HepG2 (cell line): ENCODE results near the gene LRP5. TPM values are rescaled to one million over a fixed set of nuclear protein-coding genes. Genes with fewer than 3 reads are reported as not detected.
A peak's percentile ranks its signal among the peaks of the same experiment; 100 is the strongest.

ENCODE experiments used
- CBX5 ChIP-seq: sonication (generic); formaldehyde crosslinking; IDR thresholded peaks from 2 replicates; pipeline ENCODE4 v1.4.0; 2020; ENCODE audit warnings: missing genetic modification reagents, borderline replicate concordance
- CENPT ChIP-seq: sonication (generic); formaldehyde crosslinking; IDR thresholded peaks from 2 replicates; pipeline ENCODE4 v1.8.0; 2022; ENCODE audit warnings: low read depth, mild to moderate bottlenecking, moderate library complexity, missing genetic modification reagents
- CENPX ChIP-seq: sonication (generic); formaldehyde crosslinking; IDR thresholded peaks from 2 replicates; pipeline ENCODE4 v1.9.0; 2021; ENCODE audit warnings: mild to moderate bottlenecking, missing genetic modification reagents, moderate library complexity
- DNMT3B ChIP-seq: conservative IDR thresholded peaks from 2 replicates; pipeline ENCODE4 v1.6.1; 2016; ENCODE audit warnings: missing biosample characterization, control low read depth
- EHMT2 ChIP-seq: fragments of 200-600 bp; sonication (generic); IDR thresholded peaks from 2 replicates; pipeline ENCODE4 v1.7.0; 2017; ENCODE audit warnings: antibody characterized with exemption, low read depth, low read length, borderline replicate concordance
- FOXK1 ChIP-seq: sonication (generic); formaldehyde crosslinking; IDR thresholded peaks from 2 replicates; pipeline ENCODE4 v1.4.0; 2020; ENCODE audit warnings: low read depth, missing genetic modification reagents, borderline replicate concordance
- HDAC2 ChIP-seq: sonication (generic); formaldehyde crosslinking; IDR thresholded peaks from 2 replicates; pipeline ENCODE4 v1.4.0; 2020; ENCODE audit warnings: missing genetic modification reagents
- HNF4A ChIP-seq: sonication (generic); formaldehyde crosslinking; IDR thresholded peaks from 2 replicates; pipeline ENCODE4 v1.4.0; 2020; ENCODE audit warnings: missing genetic modification reagents
- ISX ChIP-seq: sonication (generic); formaldehyde crosslinking; conservative IDR thresholded peaks from 2 replicates; pipeline ENCODE4 v1.5.0; 2020; ENCODE audit warnings: missing genetic modification reagents
- LCORL ChIP-seq, 2 experiments: fragments of 450-650 bp in 1 of 2; sonication (generic) in 1 of 2; formaldehyde crosslinking in 1 of 2; IDR thresholded peaks; 2 replicates each; pipeline versions ENCODE4 v1.5.0 to v1.6.1; 2017 to 2020; ENCODE audit warnings: antibody characterized with exemption in 1 of 2, missing genetic modification reagents in 1 of 2
- MEIS2 ChIP-seq: sonication (generic); formaldehyde crosslinking; IDR thresholded peaks from 2 replicates; pipeline ENCODE4 v1.9.0; 2021; ENCODE audit warnings: mild to moderate bottlenecking, missing genetic modification reagents
- PHF20 ChIP-seq: sonication (generic); formaldehyde crosslinking; IDR thresholded peaks from 2 replicates; pipeline ENCODE4 v1.5.0; 2020; ENCODE audit warnings: mild to moderate bottlenecking, missing genetic modification reagents
- PPARG ChIP-seq: conservative IDR thresholded peaks from 2 replicates; pipeline ENCODE4 v1.6.1; 2016; ENCODE audit warnings: missing biosample characterization, missing genetic modification reagents
- TBX2 ChIP-seq: sonication (generic); formaldehyde crosslinking; IDR thresholded peaks from 2 replicates; pipeline ENCODE4 v1.5.0; 2020; ENCODE audit warnings: missing genetic modification reagents, mild to moderate bottlenecking, borderline replicate concordance
- THAP11 ChIP-seq: IDR thresholded peaks from 2 replicates; pipeline ENCODE4 v1.6.1; 2016; ENCODE audit warnings: missing biosample characterization, missing genetic modification reagents
- XRCC5 ChIP-seq: fragments of 200-400 bp; formaldehyde crosslinking; optimal IDR thresholded peaks from 2 replicates; pipeline ENCODE3; 2017; ENCODE audit warnings: mild to moderate bottlenecking, low read length
- ZFX ChIP-seq: sonication (generic); formaldehyde crosslinking; IDR thresholded peaks from 2 replicates; pipeline ENCODE4 v1.4.0; 2020; ENCODE audit warnings: mild to moderate bottlenecking, low read depth, missing genetic modification reagents, moderate library complexity
- ZKSCAN5 ChIP-seq: sonication (generic); formaldehyde crosslinking; IDR thresholded peaks from 2 replicates; pipeline ENCODE4 v1.5.1; 2020; ENCODE audit warnings: mild to moderate bottlenecking, missing genetic modification reagents
- ZNF143 ChIP-seq: sonication (generic); formaldehyde crosslinking; IDR thresholded peaks from 2 replicates; pipeline ENCODE4 v1.4.0; 2020; ENCODE audit warnings: missing genetic modification reagents
- ZNF235 ChIP-seq: sonication (generic); formaldehyde crosslinking; IDR thresholded peaks from 2 replicates; pipeline ENCODE4 v1.8.1; 2023; ENCODE audit warnings: mild to moderate bottlenecking, missing genetic modification reagents, borderline replicate concordance
- ZNF672 ChIP-seq: sonication (generic); formaldehyde crosslinking; IDR thresholded peaks from 2 replicates; pipeline ENCODE4 v1.8.1; 2022; ENCODE audit warnings: missing genetic modification reagents
- ZNF713 ChIP-seq: sonication (generic); formaldehyde crosslinking; IDR thresholded peaks from 2 replicates; pipeline ENCODE4 v1.4.0; 2020; ENCODE audit warnings: mild to moderate bottlenecking, missing genetic modification reagents
- polyA plus RNA-seq, 8 experiments: library from polyadenylated mRNA; depleted of rRNA in 3 of 8; stranded (reverse) in 7 of 8; unstranded in 1 of 8; fragments of >200 nt; fragmentation: Illumina TruSeq in 4 of 8; extraction: Trizol in 4 of 8; gene quantifications; 2 replicates each; pipeline versions ENCODE4 v1.2.1 to v1.2.3, GENCODE V29; 2011 to 2016; ENCODE audit warnings: low read depth in 4 of 8, missing spikeins in 1 of 8, mixed read lengths in 1 of 8; ENCODE audit not compliant: insufficient read depth in 1 of 8
- total RNA-seq, 5 experiments: library from RNA; depleted of rRNA; stranded (reverse); fragments of >200 nt; fragmentation: Illumina TruSeq; extraction: Trizol; gene quantifications; 2 replicates each; pipeline ENCODE4 v1.2.3, GENCODE V29; 2016; ENCODE audit warnings: low read depth in 1 of 5
- TF ChIP-seq, protein P1 (sequence below): sonication (generic); IDR thresholded peaks from 2 replicates; pipeline ENCODE4 v1.6.1; 2016; ENCODE audit warnings: low read depth, borderline replicate concordance
- TF ChIP-seq, protein P2 (sequence below): sonication (generic); formaldehyde crosslinking; IDR thresholded peaks from 2 replicates; pipeline ENCODE4 v1.4.0; 2020; ENCODE audit warnings: missing genetic modification reagents
- TF ChIP-seq, protein P3 (sequence below): IDR thresholded peaks from 2 replicates; pipeline ENCODE4 v1.4.0; 2020; ENCODE audit warnings: mild to moderate bottlenecking, missing genetic modification reagents

LRP5 gene
- total and polyA plus RNA-seq, 2 of the 13 experiments (the other 11 are each of a cell fraction or from before 2014, with no cell fraction given) = 40.4 to 64.0 TPM

DNA sequence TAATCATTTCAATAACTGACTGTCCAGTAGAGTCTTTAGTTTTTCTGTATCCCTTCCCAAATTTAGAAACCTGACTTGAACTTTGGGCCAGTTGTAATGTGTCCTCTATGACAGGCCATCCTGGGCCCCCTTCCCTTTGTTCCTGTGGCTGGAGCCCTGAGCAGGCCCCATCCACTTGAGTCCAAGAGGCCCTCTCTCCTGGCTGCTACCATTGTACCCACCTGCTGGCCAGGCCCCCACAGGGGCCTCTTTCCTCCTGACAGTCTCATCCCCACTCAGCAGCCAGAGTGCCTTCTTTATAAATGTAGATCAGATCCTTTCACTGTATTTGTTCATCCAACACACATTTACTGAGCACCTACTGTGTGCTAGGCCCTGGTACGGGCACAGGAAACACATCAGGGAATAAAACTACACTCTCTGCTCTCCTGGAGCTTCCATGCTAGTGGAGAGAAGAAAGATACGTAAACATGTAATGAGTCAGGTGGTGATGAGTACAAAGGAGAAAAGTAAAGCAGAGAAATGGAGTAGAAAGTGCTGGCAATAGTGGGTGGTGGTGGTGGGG lies 2.7 kb upstream of the LRP5 start (continued):
- TF ChIP-seq PHF20 = no peak
- TF ChIP-seq ZKSCAN5 (CRISPR knock-in tag) = peak; percentile 94
- TF ChIP-seq PPARG = peak; percentile 78
- peak; percentile 43; the same call in 1 of the 2 replicates for TF ChIP-seq TBX2
- peak; percentile 50; the same call in 1 of the 2 replicates for TF ChIP-seq LCORL (IDR thresholded peaks at IDR 0.05)
- peak; percentile 65 for TF ChIP-seq LCORL (CRISPR knock-in tag; IDR thresholded peaks at IDR 0.05)
- TF ChIP-seq FOXK1 (CRISPR knock-in tag) = peak; percentile 55; the same call in 1 of the 2 replicates
- peak; percentile 58; the same call in 1 of the 2 replicates for TF ChIP-seq MEIS2
- TF ChIP-seq ZNF235 (CRISPR knock-in tag) = no peak
- TF ChIP-seq, protein P1, sequence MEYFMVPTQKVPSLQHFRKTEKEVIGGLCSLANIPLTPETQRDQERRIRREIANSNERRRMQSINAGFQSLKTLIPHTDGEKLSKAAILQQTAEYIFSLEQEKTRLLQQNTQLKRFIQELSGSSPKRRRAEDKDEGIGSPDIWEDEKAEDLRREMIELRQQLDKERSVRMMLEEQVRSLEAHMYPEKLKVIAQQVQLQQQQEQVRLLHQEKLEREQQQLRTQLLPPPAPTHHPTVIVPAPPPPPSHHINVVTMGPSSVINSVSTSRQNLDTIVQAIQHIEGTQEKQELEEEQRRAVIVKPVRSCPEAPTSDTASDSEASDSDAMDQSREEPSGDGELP = peak; percentile 29; the same call in 1 of the 2 replicates
- TF ChIP-seq DNMT3B (CRISPR knock-in tag) = no peak; the same call in 1 of the 2 replicates
- TF ChIP-seq ZNF713 (CRISPR knock-in tag) = no peak
- TF ChIP-seq, protein P2, sequence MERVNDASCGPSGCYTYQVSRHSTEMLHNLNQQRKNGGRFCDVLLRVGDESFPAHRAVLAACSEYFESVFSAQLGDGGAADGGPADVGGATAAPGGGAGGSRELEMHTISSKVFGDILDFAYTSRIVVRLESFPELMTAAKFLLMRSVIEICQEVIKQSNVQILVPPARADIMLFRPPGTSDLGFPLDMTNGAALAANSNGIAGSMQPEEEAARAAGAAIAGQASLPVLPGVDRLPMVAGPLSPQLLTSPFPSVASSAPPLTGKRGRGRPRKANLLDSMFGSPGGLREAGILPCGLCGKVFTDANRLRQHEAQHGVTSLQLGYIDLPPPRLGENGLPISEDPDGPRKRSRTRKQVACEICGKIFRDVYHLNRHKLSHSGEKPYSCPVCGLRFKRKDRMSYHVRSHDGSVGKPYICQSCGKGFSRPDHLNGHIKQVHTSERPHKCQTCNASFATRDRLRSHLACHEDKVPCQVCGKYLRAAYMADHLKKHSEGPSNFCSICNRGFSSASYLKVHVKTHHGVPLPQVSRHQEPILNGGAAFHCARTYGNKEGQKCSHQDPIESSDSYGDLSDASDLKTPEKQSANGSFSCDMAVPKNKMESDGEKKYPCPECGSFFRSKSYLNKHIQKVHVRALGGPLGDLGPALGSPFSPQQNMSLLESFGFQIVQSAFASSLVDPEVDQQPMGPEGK (CRISPR knock-in tag) = peak; percentile 65
- no peak for TF ChIP-seq XRCC5
- no peak for TF ChIP-seq CENPX
- 0 out of 2 replicates have a peak, but pooled peaks have one; percentile 18 for TF ChIP-seq THAP11 (CRISPR knock-in tag)
- no peak for TF ChIP-seq ISX (CRISPR knock-in tag)
- no peak for TF ChIP-seq EHMT2
- peak; percentile 74 for TF ChIP-seq HNF4A (CRISPR knock-in tag)
- TF ChIP-seq HDAC2 = 0 out of 2 replicates have a peak, but pooled peaks have one; percentile 13
- TF ChIP-seq ZNF672 (CRISPR knock-in tag) = no peak
- TF ChIP-seq ZFX = peak; percentile 67
- no peak for TF ChIP-seq ZNF143
- TF ChIP-seq CBX5 (CRISPR knock-in tag) = no peak
- TF ChIP-seq, protein P3, sequence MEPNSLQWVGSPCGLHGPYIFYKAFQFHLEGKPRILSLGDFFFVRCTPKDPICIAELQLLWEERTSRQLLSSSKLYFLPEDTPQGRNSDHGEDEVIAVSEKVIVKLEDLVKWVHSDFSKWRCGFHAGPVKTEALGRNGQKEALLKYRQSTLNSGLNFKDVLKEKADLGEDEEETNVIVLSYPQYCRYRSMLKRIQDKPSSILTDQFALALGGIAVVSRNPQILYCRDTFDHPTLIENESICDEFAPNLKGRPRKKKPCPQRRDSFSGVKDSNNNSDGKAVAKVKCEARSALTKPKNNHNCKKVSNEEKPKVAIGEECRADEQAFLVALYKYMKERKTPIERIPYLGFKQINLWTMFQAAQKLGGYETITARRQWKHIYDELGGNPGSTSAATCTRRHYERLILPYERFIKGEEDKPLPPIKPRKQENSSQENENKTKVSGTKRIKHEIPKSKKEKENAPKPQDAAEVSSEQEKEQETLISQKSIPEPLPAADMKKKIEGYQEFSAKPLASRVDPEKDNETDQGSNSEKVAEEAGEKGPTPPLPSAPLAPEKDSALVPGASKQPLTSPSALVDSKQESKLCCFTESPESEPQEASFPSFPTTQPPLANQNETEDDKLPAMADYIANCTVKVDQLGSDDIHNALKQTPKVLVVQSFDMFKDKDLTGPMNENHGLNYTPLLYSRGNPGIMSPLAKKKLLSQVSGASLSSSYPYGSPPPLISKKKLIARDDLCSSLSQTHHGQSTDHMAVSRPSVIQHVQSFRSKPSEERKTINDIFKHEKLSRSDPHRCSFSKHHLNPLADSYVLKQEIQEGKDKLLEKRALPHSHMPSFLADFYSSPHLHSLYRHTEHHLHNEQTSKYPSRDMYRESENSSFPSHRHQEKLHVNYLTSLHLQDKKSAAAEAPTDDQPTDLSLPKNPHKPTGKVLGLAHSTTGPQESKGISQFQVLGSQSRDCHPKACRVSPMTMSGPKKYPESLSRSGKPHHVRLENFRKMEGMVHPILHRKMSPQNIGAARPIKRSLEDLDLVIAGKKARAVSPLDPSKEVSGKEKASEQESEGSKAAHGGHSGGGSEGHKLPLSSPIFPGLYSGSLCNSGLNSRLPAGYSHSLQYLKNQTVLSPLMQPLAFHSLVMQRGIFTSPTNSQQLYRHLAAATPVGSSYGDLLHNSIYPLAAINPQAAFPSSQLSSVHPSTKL (CRISPR knock-in tag) = peak; percentile 33; the same call in 1 of the 2 replicates
- no peak for TF ChIP-seq CENPT (CRISPR knock-in tag)
